SK-N-MC (cell line): ENCODE data around the gene HUNK.

Experiments used
- DNase-seq: peaks from one replicate; pipeline ENCODE4 v3.0.0-alpha.2; 2011; ENCODE audit warnings: low read depth, low spot score
- H3K27ac ChIP-seq: fragments of 200-600 bp; sonication (generic); 2 replicates; pipeline ENCODE4 v1.5.1; 2016; ENCODE audit warnings: mixed run types
- H3K36me3 ChIP-seq: fragments of 200-600 bp; sonication (generic); 2 replicates; pipeline ENCODE4 v1.6.1; 2017; ENCODE audit warnings: antibody characterized with exemption, low read length, mixed read lengths; ENCODE audit not compliant: insufficient read depth
- H3K4me3 ChIP-seq: fragments of 200-600 bp; sonication (generic); 2 replicates; pipeline ENCODE4 v1.5.1; 2016
- H3K9ac ChIP-seq: fragments of 200-600 bp; sonication (generic); 2 replicates; pipeline ENCODE4 v1.8.0; 2017; ENCODE audit warnings: mixed run types, mixed read lengths; ENCODE audit not compliant: insufficient read length
- H3K9me3 ChIP-seq: fragments of 200-600 bp; sonication (generic); 2 replicates; pipeline ENCODE4 v1.6.1; 2017; ENCODE audit warnings: low read depth, mild to moderate bottlenecking, antibody characterized with exemption, low read length, moderate library complexity, mixed read lengths
- EZH2 ChIP-seq: fragments of 200-600 bp; sonication (generic); IDR thresholded peaks from one replicate; pipeline ENCODE4 v1.6.1; 2017; ENCODE audit warnings: antibody characterized with exemption
- FOXP2 ChIP-seq: optimal IDR thresholded peaks from 2 replicates; pipeline ENCODE3; 2011; ENCODE audit warnings: mild to moderate bottlenecking, moderate library complexity; ENCODE audit not compliant: insufficient read depth; ENCODE audit errors: extremely low read length, control extremely low read depth
- POLR2AphosphoS5 ChIP-seq: IDR thresholded peaks from 2 replicates; pipeline ENCODE4 v1.6.1; 2012; ENCODE audit warnings: mild to moderate bottlenecking, low read depth, low read length, borderline replicate concordance

Gene HUNK

GRCh38 chr21:32007456-32007855 is 134.6 kb downstream of the HUNK start:
- no peak overlapping the region for H3K9ac ChIP-seq
- no peak overlapping the region for H3K27ac ChIP-seq
- no peaks in the 10 kb centered on the region for H3K9me3 ChIP-seq
- no peak overlapping the region for H3K4me3 ChIP-seq
- H3K36me3 ChIP-seq = no peaks in the 10 kb centered on the region
- TF ChIP-seq FOXP2 = no peak
- no peak for DNase-seq

GRCh38 chr21:32008714-32009113 is 135.9 kb downstream of the HUNK start:
- no peak for DNase-seq

GRCh38 chr21:32009263-32009662 is 136.4 kb downstream of the HUNK start:
- Histone ChIP-seq H3K4me3 (no peak overlapping the region), H3K36me3 (no peaks in the 10 kb centered on the region), H3K27ac (no peak overlapping the region), H3K9me3 (no peaks in the 10 kb centered on the region), H3K9ac (no peak overlapping the region)
- no peak for DNase-seq
- TF ChIP-seq EZH2 (no peak), POLR2AphosphoS5 (no peak), FOXP2 (no peak)

More at GRCh38 chr21:32008714-32009113, 135.9 kb downstream of the HUNK start:
- Histone ChIP-seq H3K9me3 (no peaks in the 10 kb centered on the region), H3K9ac (no peak overlapping the region), H3K36me3 (no peaks in the 10 kb centered on the region), H3K27ac (no peak overlapping the region), H3K4me3 (no peak overlapping the region)
- no peak for TF ChIP-seq EZH2
- no peak for TF ChIP-seq FOXP2
- TF ChIP-seq POLR2AphosphoS5 = no peak

- Histone ChIP-seq H3K36me3 (no peaks in the 10 kb centered on the region), H3K9me3 (no peaks in the 10 kb centered on the region), H3K9ac (no peak overlapping the region), H3K27ac (no peak overlapping the region), H3K4me3 (no peak overlapping the region)
- DNase-seq = no peak
- TF ChIP-seq FOXP2 = no peak
- TF ChIP-seq EZH2 = no peak
- TF ChIP-seq POLR2AphosphoS5 = no peak
Measured at GRCh38 chr21:32015461-32016139, 142.8 kb downstream of the HUNK start.

GRCh38 chr21:32018381-32018780 is 145.6 kb downstream of the HUNK start:
- Histone ChIP-seq H3K9me3 (no peaks in the 10 kb centered on the region), H3K4me3 (no peak overlapping the region), H3K27ac (no peak overlapping the region), H3K9ac (no peak overlapping the region), H3K36me3 (no peaks in the 10 kb centered on the region)
- TF ChIP-seq EZH2 (no peak), POLR2AphosphoS5 (no peak), FOXP2 (no peak)
- DNase-seq = no peak

GRCh38 chr21:32020564-32020963 is 147.7 kb downstream of the HUNK start:
- TF ChIP-seq POLR2AphosphoS5 = no peak
- no peak for TF ChIP-seq EZH2
- no peak for TF ChIP-seq FOXP2
- H3K4me3 ChIP-seq = no peak overlapping the region
- no peak overlapping the region for H3K9ac ChIP-seq
- no peaks in the 10 kb centered on the region for H3K9me3 ChIP-seq
- no peak overlapping the region for H3K27ac ChIP-seq
- no peak for DNase-seq
- H3K36me3 ChIP-seq = no peaks in the 10 kb centered on the region

- DNase-seq = no peak
- Histone ChIP-seq H3K36me3 (no peaks in the 10 kb centered on the region), H3K9me3 (no peaks in the 10 kb centered on the region), H3K4me3 (no peak overlapping the region), H3K27ac (no peak overlapping the region), H3K9ac (no peak overlapping the region)
- TF ChIP-seq POLR2AphosphoS5 = no peak
- no peak for TF ChIP-seq EZH2
- TF ChIP-seq FOXP2 = no peak
Measured at GRCh38 chr21:32021319-32021994, 148.6 kb downstream of the HUNK start.

GRCh38 chr21:32022146-32022545 is 149.3 kb downstream of the HUNK start:
- Histone ChIP-seq H3K9ac (no peak overlapping the region), H3K36me3 (no peaks in the 10 kb centered on the region), H3K4me3 (no peak overlapping the region), H3K9me3 (no peaks in the 10 kb centered on the region), H3K27ac (no peak overlapping the region)
- no peak for DNase-seq
- no peak for TF ChIP-seq EZH2
- no peak for TF ChIP-seq POLR2AphosphoS5
- TF ChIP-seq FOXP2 = no peak
